Measurements from ENCODE around the gene KCTD4.

Gene KCTD4

DNA sequence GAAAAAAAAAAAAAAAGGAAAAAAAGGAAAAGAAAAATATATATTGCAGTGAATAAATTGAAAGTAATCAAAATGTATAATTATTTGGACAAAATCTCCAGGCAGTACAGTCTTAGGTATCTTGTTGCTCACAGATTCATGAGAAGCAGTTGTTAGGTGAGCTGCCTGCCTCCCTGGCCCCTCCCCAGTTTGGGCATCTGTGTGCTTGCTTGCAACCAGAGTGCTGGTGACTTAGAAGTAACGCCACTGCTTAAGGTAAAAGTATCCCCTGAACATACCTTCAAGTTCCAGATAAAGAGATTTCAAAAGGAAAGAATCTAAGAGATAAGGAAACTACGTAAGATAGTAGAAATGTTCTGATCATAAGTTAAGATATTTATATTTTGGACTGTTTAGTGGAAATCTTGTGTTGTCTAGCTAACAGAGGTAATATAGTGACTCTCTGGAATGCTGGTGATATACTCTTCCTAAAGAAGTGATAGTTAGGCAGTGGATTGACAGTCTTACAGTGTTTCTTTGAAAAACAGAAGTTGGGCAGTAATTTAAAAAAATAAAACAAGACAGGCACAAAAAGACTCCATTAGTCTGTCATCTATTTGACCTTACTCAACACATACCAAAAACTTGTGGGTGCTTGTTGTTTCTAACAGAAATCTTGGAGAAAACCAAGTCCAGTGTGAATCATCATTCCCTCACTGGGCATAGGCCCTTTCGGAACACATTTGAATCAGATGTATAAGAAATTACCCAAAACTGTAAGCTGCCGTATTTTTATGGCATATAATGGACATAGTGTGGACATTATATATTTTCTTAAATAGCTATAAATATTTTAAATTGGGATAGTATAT is 38.3 kb upstream of the KCTD4 start:
- TF ChIP-seq, protein P1, sequence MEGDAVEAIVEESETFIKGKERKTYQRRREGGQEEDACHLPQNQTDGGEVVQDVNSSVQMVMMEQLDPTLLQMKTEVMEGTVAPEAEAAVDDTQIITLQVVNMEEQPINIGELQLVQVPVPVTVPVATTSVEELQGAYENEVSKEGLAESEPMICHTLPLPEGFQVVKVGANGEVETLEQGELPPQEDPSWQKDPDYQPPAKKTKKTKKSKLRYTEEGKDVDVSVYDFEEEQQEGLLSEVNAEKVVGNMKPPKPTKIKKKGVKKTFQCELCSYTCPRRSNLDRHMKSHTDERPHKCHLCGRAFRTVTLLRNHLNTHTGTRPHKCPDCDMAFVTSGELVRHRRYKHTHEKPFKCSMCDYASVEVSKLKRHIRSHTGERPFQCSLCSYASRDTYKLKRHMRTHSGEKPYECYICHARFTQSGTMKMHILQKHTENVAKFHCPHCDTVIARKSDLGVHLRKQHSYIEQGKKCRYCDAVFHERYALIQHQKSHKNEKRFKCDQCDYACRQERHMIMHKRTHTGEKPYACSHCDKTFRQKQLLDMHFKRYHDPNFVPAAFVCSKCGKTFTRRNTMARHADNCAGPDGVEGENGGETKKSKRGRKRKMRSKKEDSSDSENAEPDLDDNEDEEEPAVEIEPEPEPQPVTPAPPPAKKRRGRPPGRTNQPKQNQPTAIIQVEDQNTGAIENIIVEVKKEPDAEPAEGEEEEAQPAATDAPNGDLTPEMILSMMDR (conservative IDR thresholded peaks at IDR 0.05; ENCODE audit: low read depth, low read length): no peak
- DNase-seq (ENCODE audit: low read depth): peak; percentile 65
- H3K4me3 ChIP-seq (ENCODE audit: low read depth, low read length): no peak overlapping the region

DNA sequence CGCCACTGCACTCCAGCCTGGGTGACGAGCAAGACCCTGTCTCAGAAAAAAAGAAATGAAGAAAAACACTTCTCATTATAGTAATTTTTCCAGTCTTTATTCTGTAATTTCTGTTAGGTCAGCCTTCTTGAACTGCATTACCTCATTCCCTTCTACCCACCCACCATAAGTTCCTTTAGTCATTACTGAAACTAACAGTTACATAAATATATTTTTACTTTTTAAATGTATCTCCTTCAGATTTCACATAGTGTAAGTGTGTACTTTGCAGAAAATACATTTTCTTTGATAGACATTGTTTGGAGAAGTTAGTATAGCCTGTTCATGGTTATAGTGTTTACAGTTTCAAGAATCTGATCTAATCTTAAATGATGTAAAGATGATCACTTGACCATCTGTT is 31.7 kb upstream of the KCTD4 start:
- H3K4me3 ChIP-seq (ENCODE audit: low read depth, low read length): no peak overlapping the region
- DNase-seq (ENCODE audit: low read depth): no peak
- TF ChIP-seq, protein P1 (conservative IDR thresholded peaks at IDR 0.05; ENCODE audit: low read depth, low read length): no peak

DNA sequence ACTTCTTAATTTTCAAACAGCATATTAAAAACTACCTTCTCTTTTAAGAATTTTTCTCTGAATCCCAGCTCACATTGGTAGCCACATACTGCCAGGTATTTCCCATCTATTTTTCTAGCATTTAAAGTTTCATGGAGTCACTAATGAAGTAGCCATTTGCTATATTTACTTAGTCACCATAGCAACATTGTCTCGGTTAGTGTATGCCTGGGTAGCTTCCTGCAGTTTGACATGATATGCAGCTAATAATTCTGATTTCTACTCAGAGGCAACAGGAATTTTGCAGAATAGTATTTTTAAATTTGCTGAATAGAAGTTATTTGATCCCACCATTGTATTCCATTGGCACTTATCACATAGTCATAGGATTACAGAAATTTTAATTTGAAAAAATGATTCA is 30.9 kb upstream of the KCTD4 start:
- TF ChIP-seq, protein P1 (conservative IDR thresholded peaks at IDR 0.05; ENCODE audit: low read depth, low read length): no peak
- DNase-seq (ENCODE audit: low read depth): peak; percentile 69
- H3K4me3 ChIP-seq (ENCODE audit: low read depth, low read length): no peak overlapping the region

DNA sequence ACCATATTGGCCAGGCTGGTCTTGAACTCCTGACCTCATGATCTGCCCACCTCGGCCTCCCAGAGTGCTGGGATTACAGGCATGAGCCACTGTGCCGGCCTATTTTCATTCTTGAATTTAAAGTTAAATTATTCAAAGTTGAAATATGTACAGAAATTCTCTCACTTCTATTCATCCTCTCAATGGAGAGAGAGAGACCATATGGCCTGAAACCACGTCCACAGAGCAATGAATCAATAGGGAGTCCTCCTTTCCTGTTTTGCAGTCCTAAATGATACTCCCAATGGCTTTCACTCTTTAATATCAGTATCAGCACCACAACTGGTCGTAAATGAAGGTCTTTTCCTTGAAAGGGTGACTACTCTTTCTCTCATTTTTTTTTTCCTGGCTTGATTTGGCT is 30.5 kb upstream of the KCTD4 start:
- TF ChIP-seq, protein P1 (conservative IDR thresholded peaks at IDR 0.05; ENCODE audit: low read depth, low read length): no peak
- no peak for DNase-seq (ENCODE audit: low read depth)
- no peak overlapping the region for H3K4me3 ChIP-seq (ENCODE audit: low read depth, low read length)

DNA sequence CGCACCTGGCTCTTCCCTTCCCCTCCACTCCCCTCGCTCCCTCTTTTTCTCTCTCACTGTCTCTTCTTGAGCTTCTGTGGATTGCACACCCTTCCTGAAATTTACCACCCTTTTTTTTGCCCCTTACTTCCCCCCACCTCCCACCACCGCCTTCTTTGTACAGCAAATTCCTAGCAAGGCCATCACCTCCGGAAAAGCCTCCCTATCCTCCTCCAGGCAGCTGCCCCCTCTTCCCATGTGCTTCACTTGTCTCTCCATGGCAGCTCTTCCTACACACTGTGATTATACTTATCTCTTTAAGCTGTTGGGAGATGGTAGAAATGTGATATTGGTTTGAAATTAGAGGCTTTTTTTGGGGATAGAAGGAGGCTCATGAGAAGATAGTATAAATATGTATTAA is 28.3 kb upstream of the KCTD4 start:
- TF ChIP-seq, protein P1 (conservative IDR thresholded peaks at IDR 0.05; ENCODE audit: low read depth, low read length): no peak
- DNase-seq (ENCODE audit: low read depth): no peak
- H3K4me3 ChIP-seq (ENCODE audit: low read depth, low read length): no peak overlapping the region

DNA sequence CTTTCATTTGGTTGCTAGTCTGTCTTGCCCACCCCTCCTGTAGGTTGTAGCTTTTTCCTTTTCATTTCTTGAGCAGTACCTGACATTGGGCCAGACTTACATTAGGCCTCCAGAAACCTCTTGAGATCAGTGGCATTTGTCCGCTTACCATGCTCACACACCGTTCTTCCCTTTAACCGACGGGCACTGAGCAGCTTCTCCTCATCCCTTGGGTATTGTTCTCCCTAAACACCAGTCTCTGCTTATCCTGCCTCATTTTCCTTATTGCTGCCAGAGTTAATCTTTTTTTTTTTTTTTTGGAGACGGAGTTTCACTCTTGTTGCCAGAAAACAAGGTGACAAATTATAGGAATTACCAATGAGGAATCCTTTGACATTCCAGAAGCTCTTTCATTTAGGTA is 27.2 kb upstream of the KCTD4 start:
- no peak overlapping the region for H3K4me3 ChIP-seq (ENCODE audit: low read depth, low read length)
- DNase-seq (ENCODE audit: low read depth): no peak
- TF ChIP-seq, protein P1 (conservative IDR thresholded peaks at IDR 0.05; ENCODE audit: low read depth, low read length): no peak

DNA sequence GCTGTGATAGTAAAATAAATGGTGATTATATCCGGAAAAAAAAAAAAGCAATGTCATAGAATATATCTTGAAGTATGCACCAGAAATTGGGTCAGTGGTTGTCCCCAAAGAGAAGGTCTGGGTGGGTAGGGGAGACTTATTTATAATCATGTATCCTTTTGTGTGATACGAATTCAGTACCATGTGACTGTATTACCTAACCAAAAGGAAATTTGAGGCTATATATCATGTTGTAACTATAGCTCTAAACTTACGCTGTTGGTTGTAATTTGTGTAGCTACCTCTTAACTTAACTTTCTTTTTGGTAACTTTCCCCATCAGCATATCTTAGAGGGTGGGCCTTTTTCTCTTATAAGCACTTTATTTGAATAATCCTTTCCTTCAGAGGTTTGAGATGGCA is 25.2 kb upstream of the KCTD4 start:
- H3K4me3 ChIP-seq (ENCODE audit: low read depth, low read length): no peak overlapping the region

More for the DNA sequence above, 25.2 kb upstream of the KCTD4 start:
- TF ChIP-seq, protein P1 (conservative IDR thresholded peaks at IDR 0.05; ENCODE audit: low read depth, low read length): no peak
- DNase-seq (ENCODE audit: low read depth): no peak

Measured in choroid plexus epithelial cell (primary cell).